Measurements from ENCODE around the gene ZNF423.

DNA sequence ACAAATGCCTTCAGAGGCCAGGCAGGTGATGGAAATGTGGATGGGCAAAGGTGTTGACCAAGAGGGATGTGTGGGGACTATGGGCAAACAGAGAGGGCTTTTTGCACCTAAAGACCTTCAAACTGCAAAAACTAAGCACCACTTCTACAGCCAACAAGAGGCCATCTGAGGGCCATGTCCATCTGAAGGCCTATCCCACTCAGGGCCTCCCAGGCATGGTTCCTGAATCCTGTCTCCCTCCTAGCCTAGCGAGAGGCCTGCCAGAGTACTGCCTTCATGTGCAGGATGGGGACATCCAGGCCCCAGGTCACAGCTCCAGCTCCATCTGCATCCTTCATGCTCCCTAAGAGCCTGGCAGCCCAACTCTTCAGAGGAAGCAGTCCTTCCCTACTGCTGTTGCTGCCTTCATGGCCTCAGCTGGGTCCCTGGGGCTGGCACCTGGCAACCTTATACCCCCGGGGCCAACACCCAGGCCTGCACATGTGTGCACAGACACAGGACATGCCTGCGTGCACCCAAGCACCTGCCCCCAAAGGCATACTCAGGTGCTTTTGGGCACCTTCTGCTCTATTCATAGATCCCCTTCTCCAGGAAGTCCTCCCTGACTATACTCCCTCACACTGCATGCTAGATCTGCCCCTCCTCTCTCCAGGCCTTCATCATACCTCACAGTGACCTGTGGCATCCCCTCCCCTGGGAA, 387.2 kb downstream of the ZNF423 start:
- TF ChIP-seq, protein P1, sequence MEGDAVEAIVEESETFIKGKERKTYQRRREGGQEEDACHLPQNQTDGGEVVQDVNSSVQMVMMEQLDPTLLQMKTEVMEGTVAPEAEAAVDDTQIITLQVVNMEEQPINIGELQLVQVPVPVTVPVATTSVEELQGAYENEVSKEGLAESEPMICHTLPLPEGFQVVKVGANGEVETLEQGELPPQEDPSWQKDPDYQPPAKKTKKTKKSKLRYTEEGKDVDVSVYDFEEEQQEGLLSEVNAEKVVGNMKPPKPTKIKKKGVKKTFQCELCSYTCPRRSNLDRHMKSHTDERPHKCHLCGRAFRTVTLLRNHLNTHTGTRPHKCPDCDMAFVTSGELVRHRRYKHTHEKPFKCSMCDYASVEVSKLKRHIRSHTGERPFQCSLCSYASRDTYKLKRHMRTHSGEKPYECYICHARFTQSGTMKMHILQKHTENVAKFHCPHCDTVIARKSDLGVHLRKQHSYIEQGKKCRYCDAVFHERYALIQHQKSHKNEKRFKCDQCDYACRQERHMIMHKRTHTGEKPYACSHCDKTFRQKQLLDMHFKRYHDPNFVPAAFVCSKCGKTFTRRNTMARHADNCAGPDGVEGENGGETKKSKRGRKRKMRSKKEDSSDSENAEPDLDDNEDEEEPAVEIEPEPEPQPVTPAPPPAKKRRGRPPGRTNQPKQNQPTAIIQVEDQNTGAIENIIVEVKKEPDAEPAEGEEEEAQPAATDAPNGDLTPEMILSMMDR (IDR thresholded peaks at IDR 0.05; ENCODE audit: insufficient read depth, low read depth, low read length), result no peak
- no peak for TF ChIP-seq EZH2 (IDR thresholded peaks at IDR 0.05; ENCODE audit: insufficient read depth, low read length)

Data from astrocyte (in vitro differentiated cells and primary cell).